Testis (tissue), 3 donors: ENCODE results near the gene MYO7B. TPM values are rescaled to one million over a fixed set of nuclear protein-coding genes. Genes with fewer than 3 reads are reported as not detected.
A peak's percentile ranks its signal among the peaks of the same experiment; 100 is the strongest.

Source experiments
- DNase-seq: peaks from one replicate; pipeline ENCODE4 v3.0.0-alpha.2; 2019
- H3K27ac ChIP-seq, 2 donors: fragments of 200-600 bp; sonication (generic); one replicate each; pipeline ENCODE4 v1.5.1; 2019
- H3K27me3 ChIP-seq: fragments of 200-600 bp; sonication (generic); one replicate; pipeline ENCODE4 v1.5.1; 2019
- H3K36me3 ChIP-seq: fragments of 200-600 bp; sonication (generic); one replicate; pipeline ENCODE4 v1.5.1; 2017; ENCODE audit warnings: low read depth; ENCODE audit errors: missing control alignments
- H3K4me1 ChIP-seq: fragments of 200-600 bp; sonication (generic); one replicate; pipeline ENCODE4 v1.5.1; 2019
- H3K4me3 ChIP-seq, 2 donors: fragments of 200-600 bp; sonication (generic); one replicate each; pipeline ENCODE4 v1.5.1; 2017 to 2019
- H3K9me3 ChIP-seq: fragments of 200-600 bp; sonication (generic); one replicate; pipeline ENCODE4 v1.5.1; 2017
- CTCF ChIP-seq, 3 experiments: fragments of 450-650 bp in 2 of 3; fragments of 200-600 bp in 1 of 3; sonication (generic) in 1 of 3; IDR thresholded peaks; one replicate each; pipeline ENCODE4 v1.5.1; 2016 to 2019; ENCODE audit warnings: antibody characterized with exemption in 3 of 3, mild to moderate bottlenecking in 2 of 3, moderate library complexity in 1 of 3
- POLR2A ChIP-seq: fragments of 450-650 bp; IDR thresholded peaks from one replicate; pipeline ENCODE4 v1.6.1; 2017; ENCODE audit warnings: antibody characterized with exemption, mild to moderate bottlenecking, moderate library complexity
- WGBS, 2 donors: methylation state at CpG; one replicate each; pipeline ENCODE4 v1.1.5; 2018; 5-methylcytosine and 5-hydroxymethylcytosine counted together
- intact Hi-C: fragments of 100-400 bp; cut with DNase I; formaldehyde crosslinking; loops from one replicate; pipeline ENCODE4 v1.15.1; 2023; ENCODE audit warnings: low total_unique reads
- polyA plus RNA-seq: library from polyadenylated mRNA; stranded (reverse); fragments of 350-450 nt; fragmentation: Illumina TruSeq; extraction: RNeasy Lipid Tissue Mini Kit (QIAGEN cat#74804); gene quantifications from one replicate; pipeline ENCODE4 v1.2.3, GENCODE V29; 2014; ENCODE audit warnings: low read depth, low replicate concordance; ENCODE audit not compliant: insufficient read depth
- total RNA-seq, 2 donors: library from RNA; depleted of rRNA; stranded (reverse); fragments of >200 nt; gene quantifications; one replicate each; pipeline ENCODE4 v1.2.3, GENCODE V29; 2016

MYO7B gene
- total and polyA plus RNA-seq, 3 donors from 2014 or later, result 3.6 to 5.6 (median 4.2) TPM

GRCh38 chr2:127675331-127676261 lies 140.1 kb downstream of the MYO7B start, which contains the start of gene LIMS2:
Gene LIMS2 (minus strand): TSS chr2:127675530. CDS start chr2:127675024, 506 bp downstream.
- peak within 1 kb of the TSS; percentile 61 to 64 for H3K4me3 ChIP-seq
- TF ChIP-seq POLR2A (no peak), CTCF (IDR thresholded peaks at IDR 0.05) (peak in 1 of 3 experiments; percentile 7)
- intact Hi-C loops, result no loop called here
- no peaks in the 10 kb centered on the region for H3K4me1 ChIP-seq
- H3K9me3 ChIP-seq, result no peaks in the 10 kb centered on the region
- H3K27me3 ChIP-seq, result no peaks in the 10 kb centered on the region
- H3K27ac ChIP-seq, result peak within 1 kb of the TSS in 1 of 2 donors; percentile 68
- WGBS, 2 donors, result 1 to 2% methylated on average over 28 to 53 of the region's 56 CpGs
- no peaks in the 10 kb centered on the region for H3K36me3 ChIP-seq
- DNase-seq, result peak; percentile 21

- H3K4me1 ChIP-seq, result peaks cover 8% of the 10 kb centered on the region
- H3K36me3 ChIP-seq, result no peaks in the 10 kb centered on the region
- TF ChIP-seq CTCF (IDR thresholded peaks at IDR 0.05) (no peak), POLR2A (no peak)
- intact Hi-C loops, result no loop called here
- H3K27me3 ChIP-seq, result no peaks in the 10 kb centered on the region
- 85 to 94% methylated on average over 1 to 2 of the region's 2 CpGs for WGBS, 2 donors
- no peaks in the 10 kb centered on the region for H3K9me3 ChIP-seq
- H3K27ac ChIP-seq, result no peak overlapping the region
- H3K4me3 ChIP-seq, result no peak overlapping the region
- peak; percentile 10 for DNase-seq
Observed at GRCh38 chr2:127676906-127677305, 141.4 kb downstream of the MYO7B start.

DNA sequence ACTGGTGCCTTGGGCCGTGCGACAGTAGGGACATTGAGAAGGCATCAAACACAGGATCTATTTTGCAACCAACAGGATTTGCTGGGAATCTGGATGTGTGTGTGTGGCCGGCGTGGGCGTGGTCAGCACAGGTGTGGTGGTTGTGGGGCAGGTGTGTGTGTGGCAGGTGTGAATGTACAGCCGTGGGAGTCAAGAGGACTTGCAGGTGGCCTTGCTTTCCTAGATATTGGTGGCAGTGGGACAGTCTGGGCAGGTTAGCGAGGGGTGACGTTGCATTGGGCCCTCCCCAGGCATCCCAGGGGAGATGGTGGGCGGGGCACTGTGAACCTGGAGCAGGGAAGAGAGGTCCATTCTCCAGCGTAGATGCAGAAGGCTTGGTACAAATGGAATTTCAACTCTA lies 143.0 kb downstream of the MYO7B start:
- Histone ChIP-seq H3K36me3 (no peaks in the 10 kb centered on the region), H3K27ac (no peak overlapping the region), H3K4me3 (no peak overlapping the region), H3K4me1 (peaks cover 8% of the 10 kb centered on the region), H3K9me3 (no peaks in the 10 kb centered on the region), H3K27me3 (no peaks in the 10 kb centered on the region)
- no peak for DNase-seq
- TF ChIP-seq POLR2A (no peak), CTCF (IDR thresholded peaks at IDR 0.05) (no peak)
- intact Hi-C loops, result no loop called here
- WGBS, 2 donors, result 92 to 96% methylated on average over 10 of the region's 10 CpGs

- TF ChIP-seq POLR2A (no peak), CTCF (IDR thresholded peaks at IDR 0.05) (no peak)
- Histone ChIP-seq H3K4me1 (peaks cover 10% of the 10 kb centered on the region), H3K4me3 (no peak overlapping the region), H3K36me3 (no peaks in the 10 kb centered on the region), H3K9me3 (no peaks in the 10 kb centered on the region), H3K27me3 (no peaks in the 10 kb centered on the region), H3K27ac (no peak overlapping the region)
- WGBS, 2 donors, result 91 to 92% methylated on average over 5 to 6 of the region's 6 CpGs
- DNase-seq, result no peak
- intact Hi-C loops, result no loop called here
Observed at GRCh38 chr2:127678991-127679390, 143.5 kb downstream of the MYO7B start.
